Transverse colon (tissue), 4 donors: Measurements from ENCODE around the gene TSPAN5. TPM values are rescaled to one million over a fixed set of nuclear protein-coding genes. Genes with fewer than 3 reads are reported as not detected.

Experiments
- DNase-seq: peaks from one replicate; pipeline ENCODE4 v3.0.0-alpha.2; 2019
- H3K27ac ChIP-seq, 4 donors: fragments of 200-600 bp; sonication (generic); 2 replicates each; pipeline ENCODE4 v1.5.1; 2016 to 2018; ENCODE audit warnings: inconsistent platforms in 4 of 4
- H3K27me3 ChIP-seq: fragments of 200-600 bp; sonication (generic); 2 replicates; pipeline ENCODE4 v1.5.1; 2017; ENCODE audit warnings: inconsistent platforms
- H3K36me3 ChIP-seq, 4 donors: fragments of 200-600 bp; sonication (generic); 2 replicates each; pipeline ENCODE4 v1.5.1; 2017 to 2019; ENCODE audit warnings: inconsistent platforms in 4 of 4
- H3K4me1 ChIP-seq, 4 donors: fragments of 200-600 bp; sonication (generic); 2 replicates each; pipeline ENCODE4 v1.5.1; 2017 to 2020; ENCODE audit warnings: inconsistent platforms in 4 of 4
- H3K4me3 ChIP-seq, 4 donors: fragments of 200-600 bp; sonication (generic); 1 replicate in 1 of 4; 2 replicates in 3 of 4; pipeline versions ENCODE4 v1.5.1 to v1.6.1; 2017 to 2019; ENCODE audit warnings: inconsistent platforms in 4 of 4
- H3K9me3 ChIP-seq, 2 donors: fragments of 200-600 bp; sonication (generic); 2 replicates each; pipeline ENCODE4 v1.5.1; 2017 to 2019; ENCODE audit warnings: inconsistent platforms in 2 of 2
- CTCF ChIP-seq, 5 experiments: fragments of 200-600 bp in 3 of 5; fragments of 450-650 bp in 2 of 5; sonication (generic) in 3 of 5; IDR thresholded peaks; 1 replicate in 2 of 5; 2 replicates in 3 of 5; pipeline ENCODE4 v1.5.1; 2016 to 2017; ENCODE audit warnings: antibody characterized with exemption in 5 of 5, inconsistent platforms in 3 of 5, mild to moderate bottlenecking in 2 of 5, moderate library complexity in 1 of 5
- EP300 ChIP-seq: sonication (generic); formaldehyde crosslinking; IDR thresholded peaks from one replicate; pipeline ENCODE4 v1.6.1; 2017; ENCODE audit warnings: antibody characterized with exemption, low read depth
- POLR2A ChIP-seq: fragments of 450-650 bp; IDR thresholded peaks from one replicate; pipeline ENCODE4 v1.6.1; 2016; ENCODE audit warnings: antibody characterized with exemption, mild to moderate bottlenecking, moderate library complexity
- POLR2AphosphoS5 ChIP-seq, 3 donors: sonication (generic); formaldehyde crosslinking; IDR thresholded peaks; one replicate each; pipeline ENCODE4 v1.6.1; 2016; ENCODE audit warnings: antibody characterized with exemption in 3 of 3
- WGBS, 2 donors: methylation state at CpG; one replicate each; pipeline ENCODE4 v1.1.5; 2018; ENCODE audit warnings: low coverage in 1 of 2; 5-methylcytosine and 5-hydroxymethylcytosine counted together
- in situ Hi-C, 4 donors: fragments of 200-750 bp; cut with MboI; loops; one replicate each; pipeline versions ENCODE4 v1.15.0 to v1.15.1; 2017; ENCODE audit warnings: low sequenced_read_pairs in 3 of 4, low pct_ligation_motif_present in 1 of 4, low pct_unique_long_range_greater_than_20kb in 1 of 4
- intact Hi-C: fragments of 100-400 bp; cut with DNase I; formaldehyde crosslinking; loops from one replicate; pipeline ENCODE4 v1.15.1; 2023; ENCODE audit warnings: low total_unique reads
- total RNA-seq, 4 donors: library from RNA; depleted of rRNA; stranded (reverse); fragments of >200 nt; gene quantifications; one replicate each; pipeline ENCODE4 v1.1.0, GENCODE V29; 2016

TSPAN5 gene
- total RNA-seq, 4 donors from 2014 or later, result 1.1 to 9.6 (median 4.4) TPM

- in situ Hi-C loops, result loop anchor here in 2 of 4 donors (25.0 kb wide), 3 partner anchors 466 to 591 kb away; partner anchors contain the start of gene EIF4E (in 1 of the 2)
Observed at GRCh38 chr4:98470831-98471230, 187.6 kb downstream of the TSPAN5 start.

GRCh38 chr4:98470366-98470765 is 188.0 kb downstream of the TSPAN5 start:
- H3K27ac ChIP-seq, result no peak overlapping the region
- WGBS, 2 donors, result 82 to 85% methylated on average over 3 of the region's 3 CpGs
- intact Hi-C loops, result no loop called here
- no peak for DNase-seq
- H3K27me3 ChIP-seq, result no peaks in the 10 kb centered on the region
- TF ChIP-seq EP300, result no peak
- no peak for TF ChIP-seq POLR2A
- TF ChIP-seq POLR2AphosphoS5 (IDR thresholded peaks at IDR 0.05), result no peak
- no peak overlapping the region for H3K4me3 ChIP-seq
- peaks cover 0 to 10% (median 4%) of the 10 kb centered on the region in 4 donors for H3K4me1 ChIP-seq
- H3K36me3 ChIP-seq, result no peaks in the 10 kb centered on the region
- H3K9me3 ChIP-seq, result no peaks in the 10 kb centered on the region
- in situ Hi-C loops, result loop anchor here in 2 of 4 donors (25.0 kb wide), 3 partner anchors 467 to 592 kb away; partner anchors contain the start of gene EIF4E (in 1 of the 2)

More at GRCh38 chr4:98470831-98471230, 187.6 kb downstream of the TSPAN5 start:
- 88% methylated on average over 7 of the region's 7 CpGs; no CpG with 5 or more reads in 1 of the 2 donors for WGBS, 2 donors
- H3K4me3 ChIP-seq, result no peak overlapping the region
- no peaks in the 10 kb centered on the region for H3K9me3 ChIP-seq
- H3K27me3 ChIP-seq, result no peaks in the 10 kb centered on the region
- intact Hi-C loops, result no loop called here
- no peak for DNase-seq
- no peak for TF ChIP-seq POLR2A
- TF ChIP-seq EP300, result no peak
- TF ChIP-seq CTCF (IDR thresholded peaks at IDR 0.05), result no peak
- no peak for TF ChIP-seq POLR2AphosphoS5 (IDR thresholded peaks at IDR 0.05)
- peaks cover 0 to 10% (median 4%) of the 10 kb centered on the region in 4 donors for H3K4me1 ChIP-seq
- H3K36me3 ChIP-seq, result no peaks in the 10 kb centered on the region
- no peak overlapping the region for H3K27ac ChIP-seq

GRCh38 chr4:98469771-98470170 is 188.6 kb downstream of the TSPAN5 start:
- no peak overlapping the region for H3K27ac ChIP-seq
- in situ Hi-C loops (loop anchor here in 2 of 4 donors (25.0 kb wide), 3 partner anchors 468 to 593 kb away; partner anchors contain the start of gene EIF4E (in 1 of the 2)), intact Hi-C loops (no loop called here)
- H3K9me3 ChIP-seq, result no peaks in the 10 kb centered on the region
- H3K4me3 ChIP-seq, result no peak overlapping the region
- no peak for DNase-seq
- H3K36me3 ChIP-seq, result no peaks in the 10 kb centered on the region
- peaks cover 0 to 10% (median 4%) of the 10 kb centered on the region in 4 donors for H3K4me1 ChIP-seq
- WGBS, 2 donors, result 73% methylated on average over 2 of the region's 2 CpGs; no CpG with 5 or more reads in 1 of the 2 donors
- H3K27me3 ChIP-seq, result no peaks in the 10 kb centered on the region
- TF ChIP-seq POLR2AphosphoS5 (IDR thresholded peaks at IDR 0.05) (no peak), POLR2A (no peak), CTCF (IDR thresholded peaks at IDR 0.05) (no peak), EP300 (no peak)

DNA sequence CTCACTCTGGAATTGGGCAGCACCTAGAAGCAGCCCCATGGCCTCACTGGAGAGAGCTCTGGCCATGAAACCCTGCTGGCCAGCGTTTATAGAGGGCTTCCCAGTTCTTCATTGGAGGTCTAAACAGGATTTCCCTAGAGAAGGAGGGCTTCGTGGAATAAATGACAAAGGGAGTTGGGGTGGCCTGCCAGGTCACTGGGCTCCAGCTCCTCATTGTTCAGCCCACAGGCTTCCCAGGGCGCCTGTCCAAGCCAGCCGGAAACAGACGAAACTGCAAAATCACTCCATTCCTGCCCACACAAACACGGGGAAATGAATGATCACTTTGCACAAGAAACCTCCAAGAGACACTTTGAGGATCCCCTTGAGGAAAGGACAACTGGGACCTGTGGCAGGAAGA is 189.7 kb downstream of the TSPAN5 start:
- no peak overlapping the region for H3K27ac ChIP-seq
- H3K36me3 ChIP-seq, result no peaks in the 10 kb centered on the region
- peaks cover 0 to 10% (median 4%) of the 10 kb centered on the region in 4 donors for H3K4me1 ChIP-seq
- H3K9me3 ChIP-seq, result no peaks in the 10 kb centered on the region
- DNase-seq, result no peak
- in situ Hi-C loops (loop anchor here in 2 of 4 donors (25.0 kb wide), 3 partner anchors 469 to 594 kb away; partner anchors contain the start of gene EIF4E (in 1 of the 2)), intact Hi-C loops (no loop called here)
- 56% methylated on average over 6 of the region's 6 CpGs; no CpG with 5 or more reads in 1 of the 2 donors for whole genome bisulfite sequencing, 2 donors
- no peak for TF ChIP-seq POLR2A
- no peak for TF ChIP-seq CTCF (IDR thresholded peaks at IDR 0.05)
- no peak overlapping the region for H3K4me3 ChIP-seq
- no peaks in the 10 kb centered on the region for H3K27me3 ChIP-seq
